ENCODE measurements around the gene RNF144B. TPM values are rescaled to one million over a fixed set of nuclear protein-coding genes. Genes with fewer than 3 reads are reported as not detected.
"Not testable (repeated sequence)": the region's sequence is repeated elsewhere in the genome, so short reads cannot be mapped to it uniquely, and the experiment has no call there.

Gene RNF144B
- total RNA-seq, 1 experiment from 2014 or later = 26.2 TPM

- peaks cover 18% of the 10 kb centered on the region; the same call in 1 of the 2 replicates for H3K36me3 ChIP-seq (ENCODE audit: low read depth)
- POLR2A ChIA-PET (ENCODE audit: unreplicated experiment) = interaction anchor here (0.7 kb wide), 1 partner anchor 96 kb away, joined by 37 read pairs; no protein-coding TSS in a partner anchor
- H4K20me1 ChIP-seq (ENCODE audit: insufficient read depth) = no peaks in the 10 kb centered on the region
- no peaks in the 10 kb centered on the region for H3K27me3 ChIP-seq (ENCODE audit: insufficient read depth, low read depth)
- H3K27ac ChIP-seq = no peak overlapping the region
- intact Hi-C loops (cut with micrococcal nuclease; ENCODE audit: unreplicated experiment) = no loop called here
- peaks cover 13% of the 10 kb centered on the region for H3K4me1 ChIP-seq (replicated peaks; ENCODE audit: insufficient read depth)
- H3K9me3 ChIP-seq (ENCODE audit: insufficient read depth, low read depth) = no peaks in the 10 kb centered on the region; the same call in 1 of the 2 replicates
- H3K9me2 ChIP-seq (ENCODE audit: insufficient read depth) = no peaks in the 10 kb centered on the region
- H2AFZ ChIP-seq = no peak overlapping the region
- H3K79me2 ChIP-seq (ENCODE audit: low read depth) = peaks cover 6% of the 10 kb centered on the region; the same call in 1 of the 2 replicates
- CTCF ChIA-PET = no interaction called here
- no peak overlapping the region for H3K4me3 ChIP-seq
- no peak overlapping the region for H3K4me2 ChIP-seq
- no TSS peak for BruUV-seq (replicated peaks)
- peaks cover 11% of the 10 kb centered on the region; the same call in 1 of the 2 replicates for H3F3A ChIP-seq (ENCODE audit: insufficient read depth, low read depth)
- DNase-seq = no peak
- no peak for TF ChIP-seq EZH2 (IDR thresholded peaks at IDR 0.05; ENCODE audit: low read depth)
Measured at GRCh38 chr6:18406955-18407749, 20.0 kb downstream of the RNF144B start.

DNA sequence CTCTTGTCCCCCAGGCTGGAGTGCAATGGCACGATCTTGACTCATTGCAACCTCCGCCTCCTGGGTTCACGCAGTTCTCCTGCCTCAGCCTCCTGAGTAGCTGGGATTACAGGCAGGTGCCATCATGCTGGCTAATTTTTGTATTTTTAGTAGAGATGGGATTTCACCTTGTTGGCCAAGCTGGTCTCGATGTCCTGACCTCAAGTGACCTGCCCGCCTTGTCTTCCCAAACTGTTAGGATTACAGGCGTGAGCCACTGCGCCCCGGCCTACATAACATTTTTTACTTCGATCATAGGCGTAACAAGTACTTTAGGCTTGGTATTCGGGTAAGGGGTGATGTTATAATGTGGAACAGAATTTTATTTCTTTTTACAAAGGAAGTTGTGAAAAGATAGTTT lies 22.5 kb downstream of the RNF144B start:
- H3K79me2 ChIP-seq (ENCODE audit: low read depth); BruUV-seq (replicated peaks); H4K20me1 ChIP-seq (ENCODE audit: insufficient read depth); intact Hi-C loops (cut with micrococcal nuclease; ENCODE audit: unreplicated experiment); H3K9me2 ChIP-seq (ENCODE audit: insufficient read depth); CTCF ChIA-PET; POLR2A ChIA-PET (ENCODE audit: unreplicated experiment); H3K4me2 ChIP-seq; H3K27me3 ChIP-seq (ENCODE audit: insufficient read depth, low read depth); H3K27ac ChIP-seq; H2AFZ ChIP-seq; H3K4me3 ChIP-seq; DNase-seq; H3K9me3 ChIP-seq (ENCODE audit: insufficient read depth, low read depth): not testable (repeated sequence)
- peaks cover 11% of the 10 kb centered on the region; the same call in 1 of the 2 replicates for H3F3A ChIP-seq (ENCODE audit: insufficient read depth, low read depth)
- peaks cover 11% of the 10 kb centered on the region; the same call in 1 of the 2 replicates for H3K36me3 ChIP-seq (ENCODE audit: low read depth)
- peaks cover 13% of the 10 kb centered on the region for H3K4me1 ChIP-seq (replicated peaks; ENCODE audit: insufficient read depth)

DNA sequence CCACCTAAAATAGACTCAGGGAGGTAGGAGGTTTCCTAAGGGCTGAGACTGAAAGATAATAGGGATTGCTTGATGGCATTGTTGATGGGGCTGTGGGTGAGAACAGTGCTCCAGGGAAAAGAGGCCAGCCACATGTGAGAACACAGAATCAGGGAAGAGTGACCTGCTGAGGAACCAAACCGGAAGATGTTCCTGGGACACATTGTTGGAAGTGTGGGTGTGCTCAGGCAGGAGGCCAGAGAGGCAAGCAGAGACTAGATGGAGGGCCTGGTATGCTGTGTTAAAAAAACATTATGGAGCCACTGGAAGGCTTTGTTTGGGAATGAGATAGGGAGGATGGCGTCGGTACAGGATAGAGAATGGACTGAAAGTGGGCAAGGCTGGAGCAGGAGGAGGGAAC lies 23.3 kb downstream of the RNF144B start:
- Histone ChIP-seq H3K9me3 (ENCODE audit: insufficient read depth, low read depth) (no peaks in the 10 kb centered on the region; the same call in 1 of the 2 replicates), H4K20me1 (ENCODE audit: insufficient read depth) (no peaks in the 10 kb centered on the region), H3F3A (ENCODE audit: insufficient read depth, low read depth) (peaks cover 8% of the 10 kb centered on the region; the same call in 1 of the 2 replicates), H3K27ac (no peak overlapping the region), H3K4me3 (no peak overlapping the region), H3K9me2 (ENCODE audit: insufficient read depth) (no peaks in the 10 kb centered on the region), H3K4me1 (replicated peaks; ENCODE audit: insufficient read depth) (peaks cover 8% of the 10 kb centered on the region), H3K36me3 (ENCODE audit: low read depth) (peaks cover 11% of the 10 kb centered on the region; the same call in 1 of the 2 replicates), H3K4me2 (no peak overlapping the region), H2AFZ (no peak overlapping the region), H3K27me3 (ENCODE audit: insufficient read depth, low read depth) (no peaks in the 10 kb centered on the region), H3K79me2 (ENCODE audit: low read depth) (peaks cover 6% of the 10 kb centered on the region; the same call in 1 of the 2 replicates)
- no TSS peak for BruUV-seq (replicated peaks)
- POLR2A ChIA-PET (ENCODE audit: unreplicated experiment) = no interaction called here
- TF ChIP-seq EZH2 (IDR thresholded peaks at IDR 0.05; ENCODE audit: low read depth) (no peak), CTCF (conservative IDR thresholded peaks at IDR 0.05) (no peak)
- intact Hi-C loops (cut with micrococcal nuclease; ENCODE audit: unreplicated experiment) = no loop called here
- DNase-seq = no peak
- CTCF ChIA-PET = no interaction called here

DNA sequence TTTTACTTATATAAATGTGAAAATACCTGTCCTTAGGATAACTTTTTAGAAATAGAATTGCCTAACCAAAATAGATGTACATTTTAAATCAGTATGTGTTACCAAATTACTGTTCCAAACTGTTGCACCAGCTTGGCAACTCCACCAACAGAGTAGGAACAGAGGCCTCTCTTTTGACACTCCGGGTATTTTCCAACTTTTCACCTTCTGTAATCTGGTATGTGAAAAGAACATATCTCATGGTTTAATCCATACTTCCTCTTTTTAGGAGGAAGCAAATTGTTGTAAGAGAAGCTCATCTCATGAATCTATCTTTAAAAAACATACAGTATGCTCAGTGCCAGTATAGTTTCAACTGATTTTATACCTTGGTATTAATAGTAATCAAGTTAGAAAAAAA lies 24.9 kb downstream of the RNF144B start:
- Histone ChIP-seq H3K36me3 (ENCODE audit: low read depth) (peaks cover 6% of the 10 kb centered on the region; the same call in 1 of the 2 replicates), H3K9me2 (ENCODE audit: insufficient read depth) (0 out of 2 replicates have a peak, but pooled peaks cover 4% of the 10 kb centered on the region), H3K27me3 (ENCODE audit: insufficient read depth, low read depth) (no peaks in the 10 kb centered on the region), H2AFZ (no peak overlapping the region), H3K4me3 (no peak overlapping the region), H3K4me1 (replicated peaks; ENCODE audit: insufficient read depth) (no peaks in the 10 kb centered on the region), H3F3A (ENCODE audit: insufficient read depth, low read depth) (no peaks in the 10 kb centered on the region; the same call in 1 of the 2 replicates), H3K27ac (no peak overlapping the region), H3K79me2 (ENCODE audit: low read depth) (peaks cover 10% of the 10 kb centered on the region), H3K9me3 (ENCODE audit: insufficient read depth, low read depth) (no peaks in the 10 kb centered on the region), H4K20me1 (ENCODE audit: insufficient read depth) (no peaks in the 10 kb centered on the region), H3K4me2 (no peak overlapping the region)
- TF ChIP-seq CTCF (conservative IDR thresholded peaks at IDR 0.05) (no peak), EZH2 (IDR thresholded peaks at IDR 0.05; ENCODE audit: low read depth) (no peak)
- ChIA-PET POLR2A (ENCODE audit: unreplicated experiment) (interaction anchor here (0.6 kb wide), 1 partner anchor 113 kb away, joined by 4 read pairs; no protein-coding TSS in a partner anchor), CTCF (no interaction called here)
- no peak for DNase-seq
- no TSS peak for BruUV-seq (replicated peaks)
- intact Hi-C loops (cut with micrococcal nuclease; ENCODE audit: unreplicated experiment) = no loop called here

Data from PC-9 (cell line).